HepG2 (cell line): Measurements from ENCODE around the gene TAS1R3. TPM values are rescaled to one million over a fixed set of nuclear protein-coding genes. Genes with fewer than 3 reads are reported as not detected.

Experiments
- BCL3 ChIP-seq: sonication (generic); formaldehyde crosslinking; IDR thresholded peaks from 2 replicates; pipeline ENCODE4 v1.5.1; 2020; ENCODE audit warnings: mild to moderate bottlenecking, missing genetic modification reagents, moderate library complexity
- CC2D1A ChIP-seq: sonication (generic); formaldehyde crosslinking; IDR thresholded peaks from 2 replicates; pipeline ENCODE4 v1.8.1; 2023; ENCODE audit warnings: mild to moderate bottlenecking, missing genetic modification reagents
- CEBPG ChIP-seq: IDR thresholded peaks from 2 replicates; pipeline ENCODE4 v1.6.1; 2016
- CSRNP1 ChIP-seq: sonication (generic); formaldehyde crosslinking; IDR thresholded peaks from 2 replicates; pipeline ENCODE4 v1.8.1; 2023; ENCODE audit warnings: mild to moderate bottlenecking, missing genetic modification reagents
- CTCF ChIP-seq: sonication (generic); formaldehyde crosslinking; IDR thresholded peaks from 2 replicates; pipeline ENCODE4 v1.5.0; 2020; ENCODE audit warnings: mild to moderate bottlenecking, missing genetic modification reagents, moderate library complexity
- GLI4 ChIP-seq: sonication (generic); formaldehyde crosslinking; IDR thresholded peaks from 2 replicates; pipeline ENCODE4 v1.5.1; 2020; ENCODE audit warnings: missing genetic modification reagents, mild to moderate bottlenecking, moderate library complexity, borderline replicate concordance
- NR2F1 ChIP-seq, 2 experiments: fragments of 450-650 bp in 1 of 2; formaldehyde crosslinking in 1 of 2; IDR thresholded peaks; 2 replicates each; pipeline versions ENCODE4 v1.5.0 to v1.6.1; 2016 to 2020; ENCODE audit warnings: mild to moderate bottlenecking in 1 of 2, missing compliant biosample characterization in 1 of 2, missing genetic modification reagents in 1 of 2, moderate library complexity in 1 of 2
- ONECUT2 ChIP-seq: sonication (generic); formaldehyde crosslinking; IDR thresholded peaks from 2 replicates; pipeline ENCODE4 v1.4.0; 2020; ENCODE audit warnings: missing genetic modification reagents
- PATZ1 ChIP-seq: sonication (generic); formaldehyde crosslinking; IDR thresholded peaks from 2 replicates; pipeline ENCODE4 v1.4.0; 2020; ENCODE audit warnings: missing genetic modification reagents
- TRAFD1 ChIP-seq: sonication (generic); formaldehyde crosslinking; IDR thresholded peaks from 2 replicates; pipeline ENCODE4 v1.5.1; 2020; ENCODE audit warnings: missing genetic modification reagents, mild to moderate bottlenecking, borderline replicate concordance
- TRIM22 ChIP-seq: fragments of 450-650 bp; IDR thresholded peaks from 2 replicates; pipeline ENCODE4 v1.6.1; 2017
- ZBTB39 ChIP-seq: sonication (generic); formaldehyde crosslinking; IDR thresholded peaks from 2 replicates; pipeline ENCODE4 v1.5.0; 2020; ENCODE audit warnings: missing genetic modification reagents
- ZFP90 ChIP-seq: sonication (generic); formaldehyde crosslinking; IDR thresholded peaks from 2 replicates; pipeline ENCODE4 v1.8.0; 2022; ENCODE audit warnings: missing genetic modification reagents, mild to moderate bottlenecking, inconsistent platforms, borderline replicate concordance
- ZNF124 ChIP-seq: sonication (generic); formaldehyde crosslinking; IDR thresholded peaks from 2 replicates; pipeline ENCODE4 v1.4.0; 2020; ENCODE audit warnings: missing genetic modification reagents
- ZNF652 ChIP-seq: IDR thresholded peaks from 2 replicates; pipeline ENCODE4 v1.6.1; 2016; ENCODE audit warnings: low read depth, borderline replicate concordance
- polyA plus RNA-seq, 8 experiments: library from polyadenylated mRNA; depleted of rRNA in 3 of 8; stranded (reverse) in 7 of 8; unstranded in 1 of 8; fragments of >200 nt; fragmentation: Illumina TruSeq in 4 of 8; extraction: Trizol in 4 of 8; gene quantifications; 2 replicates each; pipeline versions ENCODE4 v1.2.1 to v1.2.3, GENCODE V29; 2011 to 2016; ENCODE audit warnings: low read depth in 4 of 8, missing spikeins in 1 of 8, mixed read lengths in 1 of 8; ENCODE audit not compliant: insufficient read depth in 1 of 8
- total RNA-seq, 5 experiments: library from RNA; depleted of rRNA; stranded (reverse); fragments of >200 nt; fragmentation: Illumina TruSeq; extraction: Trizol; gene quantifications; 2 replicates each; pipeline ENCODE4 v1.2.3, GENCODE V29; 2016; ENCODE audit warnings: low read depth in 1 of 5

Gene TAS1R3
- total and polyA plus RNA-seq, 2 of the 13 experiments (the other 11 are each of a cell fraction or from before 2014, with no cell fraction given) = 0.13 to 0.15 TPM

GRCh38 chr1:1374929-1375662 is 44.0 kb downstream of the TAS1R3 start, which contains the start of gene AURKAIP1 (continued):
- TF ChIP-seq TRAFD1 (CRISPR knock-in tag) (no peak), NR2F1 (CRISPR knock-in tag; IDR thresholded peaks at IDR 0.05) (no peak; a peak in 1 of 4 replicates), ZNF124 (CRISPR knock-in tag) (peak; percentile 84; the same call in 1 of the 2 replicates), ONECUT2 (no peak), CC2D1A (CRISPR knock-in tag) (0 out of 2 replicates have a peak, but pooled peaks have one; percentile 23), GLI4 (CRISPR knock-in tag) (peak; percentile 78), ZBTB39 (CRISPR knock-in tag) (peak; percentile 66), CEBPG (CRISPR knock-in tag) (peak; percentile 29; the same call in 1 of the 2 replicates), BCL3 (CRISPR knock-in tag) (peak; percentile 66; the same call in 1 of the 2 replicates), ZNF652 (no peak), TRIM22 (no peak), CTCF (peak; percentile 77), PATZ1 (peak; percentile 94), CSRNP1 (CRISPR knock-in tag) (peak; percentile 82; the same call in 1 of the 2 replicates), ZFP90 (no peak; the same call in 1 of the 2 replicates)
